ENCODE data around the gene BTG2. TPM values are rescaled to one million over a fixed set of nuclear protein-coding genes. Genes with fewer than 3 reads are reported as not detected.

BTG2 gene
- total RNA-seq, 4 donors from 2014 or later = 45.0 to 129 (median 58.8) TPM

GRCh38 chr1:203267347-203267846 is 37.9 kb upstream of the BTG2 start:
- Histone ChIP-seq H3K9me3 (no peaks in the 10 kb centered on the region), H3K27me3 (no peaks in the 10 kb centered on the region), H3K4me3 (peak overlapping the region; percentile 44 to 60 (median 55)), H3K36me3 (no peaks in the 10 kb centered on the region), H3K4me1 (peaks cover 0 to 9% (median 0%) of the 10 kb centered on the region in 4 donors), H3K27ac (peak overlapping the region; percentile 67 to 83 (median 76))
- TF ChIP-seq POLR2A (IDR thresholded peaks at IDR 0.05) (peak in 1 of 2 donors; percentile 12), CTCF (IDR thresholded peaks at IDR 0.05) (peak; percentile 78 to 97 (median 96))
- DNase-seq = peak; percentile 82 to 95 (median 87)

- DNase-seq = no peak
These were observed 37.4 kb upstream of the BTG2 start for GRCh38 chr1:203267912-203268311.

GRCh38 chr1:203268901-203269653 is 36.2 kb upstream of the BTG2 start:
- DNase-seq = peak in 1 of 3 donors; percentile 72
- H3K36me3 ChIP-seq = no peaks in the 10 kb centered on the region
- peak overlapping the region in 2 of 4 donors; percentile 4 to 59 for H3K27ac ChIP-seq
- no peak overlapping the region for H3K4me3 ChIP-seq
- H3K4me1 ChIP-seq = peaks cover 0 to 26% (median 3%) of the 10 kb centered on the region in 4 donors
- no peaks in the 10 kb centered on the region for H3K9me3 ChIP-seq
- TF ChIP-seq POLR2A (IDR thresholded peaks at IDR 0.05) (no peak), CTCF (IDR thresholded peaks at IDR 0.05) (peak; percentile 85 to 100 (median 94))
- no peaks in the 10 kb centered on the region for H3K27me3 ChIP-seq

More at GRCh38 chr1:203267912-203268311, 37.4 kb upstream of the BTG2 start:
- no peaks in the 10 kb centered on the region for H3K27me3 ChIP-seq
- H3K4me1 ChIP-seq = peaks cover 0 to 14% (median 0%) of the 10 kb centered on the region in 4 donors
- H3K9me3 ChIP-seq = no peaks in the 10 kb centered on the region
- no peaks in the 10 kb centered on the region for H3K36me3 ChIP-seq
- H3K27ac ChIP-seq = peak overlapping the region in 3 of 4 donors; percentile 67 to 83 (median 82)
- H3K4me3 ChIP-seq = peak overlapping the region; percentile 44 to 60 (median 55)
- TF ChIP-seq CTCF (IDR thresholded peaks at IDR 0.05) (no peak), POLR2A (IDR thresholded peaks at IDR 0.05) (no peak)

GRCh38 chr1:203269654-203270020 is 35.7 kb upstream of the BTG2 start:
- no peak for DNase-seq
- Histone ChIP-seq H3K4me1 (peaks cover 0 to 32% (median 5%) of the 10 kb centered on the region in 4 donors), H3K36me3 (no peaks in the 10 kb centered on the region), H3K27ac (no peak overlapping the region), H3K9me3 (no peaks in the 10 kb centered on the region), H3K4me3 (no peak overlapping the region), H3K27me3 (no peaks in the 10 kb centered on the region)
- TF ChIP-seq POLR2A (IDR thresholded peaks at IDR 0.05) (no peak), CTCF (IDR thresholded peaks at IDR 0.05) (no peak)

- no peak overlapping the region for H3K4me3 ChIP-seq
- H3K4me1 ChIP-seq = peaks cover 0 to 40% (median 5%) of the 10 kb centered on the region in 4 donors
- TF ChIP-seq CTCF (IDR thresholded peaks at IDR 0.05) (no peak), POLR2A (IDR thresholded peaks at IDR 0.05) (no peak)
- H3K27ac ChIP-seq = no peak overlapping the region
- no peaks in the 10 kb centered on the region for H3K27me3 ChIP-seq
- no peak for DNase-seq
- H3K9me3 ChIP-seq = no peaks in the 10 kb centered on the region
- no peaks in the 10 kb centered on the region for H3K36me3 ChIP-seq
These were observed 34.9 kb upstream of the BTG2 start for GRCh38 chr1:203270448-203270847.
